ENCODE data around the gene NSD1.
A peak's percentile ranks its signal among the peaks of the same experiment; 100 is the strongest.

The NSD1 gene

DNA sequence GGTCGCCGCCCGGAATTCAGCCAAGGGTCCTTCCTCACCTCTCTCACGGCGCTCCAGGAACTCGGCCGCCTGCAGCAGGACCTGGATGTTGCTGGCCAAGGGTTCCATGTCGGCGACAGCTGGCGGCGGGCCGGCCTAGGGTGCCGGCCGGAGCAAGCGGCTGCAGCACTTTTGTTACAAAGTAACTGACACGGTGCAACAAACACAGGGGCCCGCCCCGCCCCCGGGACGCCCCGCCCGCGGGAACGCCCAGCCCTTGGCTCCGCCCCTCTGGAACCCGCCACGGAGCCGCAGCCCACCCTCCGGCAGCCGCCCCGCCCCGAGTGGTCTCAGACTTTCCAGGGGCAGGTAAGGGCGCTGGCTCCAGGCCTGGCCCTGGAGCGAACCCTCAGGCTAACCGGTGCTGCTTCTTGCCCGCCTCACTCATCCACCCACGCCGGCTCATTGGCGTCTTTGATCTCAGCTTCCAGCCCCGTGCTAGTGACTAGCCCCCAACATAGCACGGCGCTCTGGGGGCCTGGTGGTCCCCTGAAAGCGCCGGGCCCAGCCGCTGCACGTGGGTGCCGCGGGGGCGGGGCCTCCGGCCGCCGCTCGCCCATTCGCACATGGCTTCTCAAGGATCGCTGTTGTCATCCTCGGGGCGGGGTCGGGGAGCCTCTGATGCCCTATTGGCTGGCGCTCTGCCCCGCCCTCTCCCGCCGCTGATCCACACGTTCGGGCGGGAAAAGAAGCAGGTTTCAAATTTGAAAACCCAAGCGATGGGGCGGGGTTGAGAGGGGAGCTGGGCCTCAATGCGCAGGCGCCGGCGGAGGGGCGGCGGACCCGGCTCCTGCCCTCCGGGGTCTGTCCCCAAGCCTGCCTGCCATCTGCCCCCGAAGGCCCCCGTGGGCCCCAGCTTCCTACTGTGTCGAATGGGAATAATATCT, 178.4 kb downstream of the NSD1 start, which contains the start of gene MXD3:
Gene MXD3 (minus strand): TSS at position 176 of the 926 bp plus-strand sequence. CDS start 68 bp downstream, at position 108.
- Histone ChIP-seq H3K27me3 (ENCODE audit: insufficient read depth, low read length) (peaks cover 5% of the 10 kb centered on the region; the same call in 1 of the 2 replicates), H3K9me3 (ENCODE audit: insufficient read depth, low read depth, low read length) (no peaks in the 10 kb centered on the region), H3K4me1 (ENCODE audit: insufficient read depth, low read length) (no peaks in the 10 kb centered on the region; the same call in 1 of the 2 replicates), H3K9ac (ENCODE audit: low read depth, low read length) (peak within 1 kb of the TSS; percentile 90), H3K27ac (ENCODE audit: low read depth, low read length) (peak within 1 kb of the TSS; percentile 97), H3K36me3 (ENCODE audit: insufficient read depth, low read length) (peaks cover 2% of the 10 kb centered on the region), H3K4me3 (ENCODE audit: low read length) (peak within 1 kb of the TSS; percentile 61)
- WGBS = under 1% methylated on average over 78 of the region's 78 CpGs

DNA sequence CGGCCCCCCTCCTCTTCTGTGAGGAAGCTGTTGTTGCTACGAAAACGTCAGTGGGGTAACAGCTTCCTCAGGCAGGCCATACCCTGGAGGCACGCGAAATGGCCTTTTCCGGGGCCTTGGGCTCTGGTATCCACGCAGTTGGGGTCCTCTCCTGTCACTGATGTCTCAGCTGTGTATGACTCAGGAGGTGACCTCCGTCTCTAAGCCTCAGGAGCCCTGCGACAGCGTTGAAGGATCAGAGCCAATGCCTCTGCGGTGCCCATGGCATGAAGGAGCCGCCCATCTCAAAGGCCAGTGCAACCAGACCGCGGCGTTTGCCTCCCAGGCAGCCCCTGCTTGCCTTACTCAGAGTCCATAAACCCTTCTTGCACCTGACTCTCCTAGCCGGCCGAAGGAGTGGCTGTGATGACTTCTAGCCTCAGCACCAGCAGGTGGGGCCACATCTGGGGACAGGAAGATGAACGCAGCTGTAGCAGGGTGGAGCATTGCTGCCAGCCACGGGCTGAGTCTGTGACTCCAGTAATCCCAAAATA, 179.1 kb downstream of the NSD1 start:
- no peaks in the 10 kb centered on the region; the same call in 1 of the 2 replicates for H3K4me1 ChIP-seq (ENCODE audit: insufficient read depth, low read length)
- H3K9me3 ChIP-seq (ENCODE audit: insufficient read depth, low read depth, low read length) = no peaks in the 10 kb centered on the region
- H3K4me3 ChIP-seq (ENCODE audit: low read length) = peak overlapping the region; percentile 61
- peak overlapping the region; percentile 65 for H3K9ac ChIP-seq (ENCODE audit: low read depth, low read length)
- peak overlapping the region; percentile 64 for H3K27ac ChIP-seq (ENCODE audit: low read depth, low read length)
- H3K36me3 ChIP-seq (ENCODE audit: insufficient read depth, low read length) = no peaks in the 10 kb centered on the region
- H3K27me3 ChIP-seq (ENCODE audit: insufficient read depth, low read length) = peaks cover 5% of the 10 kb centered on the region; the same call in 1 of the 2 replicates
- 4% methylated on average over 19 of the region's 19 CpGs for WGBS

GRCh38 chr5:177313561-177314259, 180.1 kb downstream of the NSD1 start:
- Histone ChIP-seq H3K9me3 (ENCODE audit: insufficient read depth, low read depth, low read length) (no peaks in the 10 kb centered on the region), H3K27ac (ENCODE audit: low read depth, low read length) (no peak overlapping the region), H3K27me3 (ENCODE audit: insufficient read depth, low read length) (peaks cover 5% of the 10 kb centered on the region; the same call in 1 of the 2 replicates), H3K36me3 (ENCODE audit: insufficient read depth, low read length) (no peaks in the 10 kb centered on the region), H3K4me3 (ENCODE audit: low read length) (no peak overlapping the region), H3K4me1 (ENCODE audit: insufficient read depth, low read length) (no peaks in the 10 kb centered on the region; the same call in 1 of the 2 replicates), H3K9ac (ENCODE audit: low read depth, low read length) (no peak overlapping the region)
- WGBS = 92% methylated on average over 15 of the region's 15 CpGs

- Histone ChIP-seq H3K4me3 (ENCODE audit: low read length) (no peak overlapping the region), H3K9me3 (ENCODE audit: insufficient read depth, low read depth, low read length) (no peaks in the 10 kb centered on the region), H3K36me3 (ENCODE audit: insufficient read depth, low read length) (no peaks in the 10 kb centered on the region), H3K27ac (ENCODE audit: low read depth, low read length) (no peak overlapping the region), H3K4me1 (ENCODE audit: insufficient read depth, low read length) (no peaks in the 10 kb centered on the region; the same call in 1 of the 2 replicates), H3K9ac (ENCODE audit: low read depth, low read length) (no peak overlapping the region), H3K27me3 (ENCODE audit: insufficient read depth, low read length) (peaks cover 5% of the 10 kb centered on the region; the same call in 1 of the 2 replicates)
- WGBS = 93% methylated on average over 18 of the region's 18 CpGs
These were observed 181.1 kb downstream of the NSD1 start for GRCh38 chr5:177314376-177315342.

DNA sequence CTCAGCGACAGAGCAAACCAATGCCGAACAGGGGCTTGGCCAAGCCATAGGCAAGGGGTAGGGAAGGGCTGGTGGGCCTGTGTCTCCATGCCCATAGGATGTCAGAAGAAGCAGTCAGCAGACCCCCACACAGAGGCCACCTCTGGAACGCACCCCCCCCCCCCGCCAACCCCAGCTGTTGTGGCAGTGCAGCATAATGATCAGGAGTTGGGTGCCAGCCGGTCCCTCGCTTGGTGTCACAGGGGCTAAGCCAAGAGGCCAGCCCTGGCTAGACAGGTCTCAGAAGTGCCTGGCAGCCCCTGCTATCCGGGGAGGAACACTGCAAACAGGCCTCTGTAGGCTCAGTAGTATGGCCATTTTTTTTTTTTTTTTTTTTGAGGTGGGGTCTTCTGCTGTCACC, 181.8 kb downstream of the NSD1 start:
- Histone ChIP-seq H3K9ac (ENCODE audit: low read depth, low read length) (no peak overlapping the region), H3K27me3 (ENCODE audit: insufficient read depth, low read length) (peaks cover 5% of the 10 kb centered on the region; the same call in 1 of the 2 replicates), H3K9me3 (ENCODE audit: insufficient read depth, low read depth, low read length) (no peaks in the 10 kb centered on the region), H3K36me3 (ENCODE audit: insufficient read depth, low read length) (no peaks in the 10 kb centered on the region), H3K27ac (ENCODE audit: low read depth, low read length) (no peak overlapping the region), H3K4me3 (ENCODE audit: low read length) (no peak overlapping the region), H3K4me1 (ENCODE audit: insufficient read depth, low read length) (no peaks in the 10 kb centered on the region; the same call in 1 of the 2 replicates)
- WGBS = 89% methylated on average over 7 of the region's 7 CpGs

DNA sequence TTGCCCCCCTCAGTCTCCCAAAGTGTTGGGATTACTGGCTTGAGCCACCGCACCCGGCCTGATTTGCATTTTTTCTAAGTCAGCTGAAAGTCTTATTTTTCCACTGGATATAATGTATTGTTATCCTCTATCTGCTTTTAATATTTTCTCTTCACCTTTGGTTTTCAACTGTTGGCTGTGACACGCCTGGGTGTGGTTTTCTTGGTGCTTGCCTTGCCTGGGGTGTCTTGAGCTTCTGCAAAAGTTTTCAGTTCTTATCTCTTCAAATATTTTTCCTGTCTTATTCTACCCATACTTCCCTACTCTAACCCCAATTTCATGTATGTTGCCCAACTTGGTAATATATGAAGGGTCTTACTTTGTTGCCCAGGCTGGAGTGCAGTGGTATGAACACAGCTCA, 182.4 kb downstream of the NSD1 start:
- Histone ChIP-seq H3K4me1 (ENCODE audit: insufficient read depth, low read length) (no peaks in the 10 kb centered on the region; the same call in 1 of the 2 replicates), H3K9ac (ENCODE audit: low read depth, low read length) (no peak overlapping the region), H3K4me3 (ENCODE audit: low read length) (no peak overlapping the region), H3K27ac (ENCODE audit: low read depth, low read length) (no peak overlapping the region), H3K27me3 (ENCODE audit: insufficient read depth, low read length) (peaks cover under 1% of the 10 kb centered on the region; the same call in 1 of the 2 replicates), H3K9me3 (ENCODE audit: insufficient read depth, low read depth, low read length) (no peaks in the 10 kb centered on the region), H3K36me3 (ENCODE audit: insufficient read depth, low read length) (no peaks in the 10 kb centered on the region)
- WGBS = 100% methylated on average over 3 of the region's 3 CpGs

DNA sequence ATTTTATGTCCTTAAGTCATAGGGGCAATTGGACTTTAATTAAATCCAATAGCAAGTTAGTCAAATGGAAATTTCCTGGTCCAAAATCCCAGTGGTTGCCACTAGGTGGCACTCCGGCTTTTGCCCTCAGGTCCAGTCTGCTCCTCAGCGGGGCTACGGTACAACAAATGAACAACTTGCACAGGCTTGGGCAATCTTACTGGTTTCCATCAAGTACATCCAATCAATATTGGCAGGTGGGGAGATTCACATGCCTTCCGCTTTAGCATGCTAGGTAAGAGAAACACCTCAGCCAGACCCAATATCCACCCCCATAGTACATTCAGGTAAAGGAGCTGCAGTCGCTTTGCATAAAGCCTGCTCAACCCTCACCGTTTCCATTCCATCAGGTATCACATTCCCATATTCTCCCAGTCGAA, 184.4 kb downstream of the NSD1 start:
- Histone ChIP-seq H3K9me3 (ENCODE audit: insufficient read depth, low read depth, low read length) (no peaks in the 10 kb centered on the region), H3K27ac (ENCODE audit: low read depth, low read length) (no peak overlapping the region), H3K4me1 (ENCODE audit: insufficient read depth, low read length) (no peaks in the 10 kb centered on the region; the same call in 1 of the 2 replicates), H3K9ac (ENCODE audit: low read depth, low read length) (no peak overlapping the region), H3K36me3 (ENCODE audit: insufficient read depth, low read length) (no peaks in the 10 kb centered on the region), H3K27me3 (ENCODE audit: insufficient read depth, low read length) (no peaks in the 10 kb centered on the region), H3K4me3 (ENCODE audit: low read length) (no peak overlapping the region)
- WGBS = 33% methylated on average over 7 of the region's 7 CpGs

- Histone ChIP-seq H3K9ac (ENCODE audit: low read depth, low read length) (no peak overlapping the region), H3K4me1 (ENCODE audit: insufficient read depth, low read length) (no peaks in the 10 kb centered on the region; the same call in 1 of the 2 replicates), H3K4me3 (ENCODE audit: low read length) (no peak overlapping the region), H3K36me3 (ENCODE audit: insufficient read depth, low read length) (no peaks in the 10 kb centered on the region), H3K27ac (ENCODE audit: low read depth, low read length) (no peak overlapping the region), H3K9me3 (ENCODE audit: insufficient read depth, low read depth, low read length) (no peaks in the 10 kb centered on the region), H3K27me3 (ENCODE audit: insufficient read depth, low read length) (no peaks in the 10 kb centered on the region)
- 95% methylated on average over 14 of the region's 14 CpGs for WGBS
These were observed 186.5 kb downstream of the NSD1 start for GRCh38 chr5:177319913-177320588.

DNA sequence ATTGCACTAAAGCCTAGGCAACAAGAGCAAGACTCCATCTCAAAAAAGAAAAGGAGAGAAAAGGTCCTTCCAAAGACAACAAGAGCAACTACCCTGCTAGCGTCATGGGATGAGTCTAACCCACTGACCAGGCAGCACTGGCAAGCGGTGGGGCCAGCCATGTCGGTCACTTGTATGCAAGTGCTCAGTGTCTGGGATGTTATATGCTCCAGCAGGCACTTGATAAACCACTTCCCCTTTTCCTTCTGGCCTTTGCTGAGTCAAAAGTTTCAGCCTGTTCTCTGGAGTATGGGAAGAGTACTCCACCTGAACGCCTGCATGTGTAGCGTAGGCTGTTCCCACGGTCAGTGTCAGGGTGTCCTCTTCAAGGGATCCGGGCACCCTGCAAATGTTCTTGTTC, 187.3 kb downstream of the NSD1 start:
- WGBS = 97% methylated on average over 7 of the region's 7 CpGs
- Histone ChIP-seq H3K36me3 (ENCODE audit: insufficient read depth, low read length) (no peaks in the 10 kb centered on the region), H3K27me3 (ENCODE audit: insufficient read depth, low read length) (no peaks in the 10 kb centered on the region), H3K4me1 (ENCODE audit: insufficient read depth, low read length) (peaks cover 5% of the 10 kb centered on the region), H3K9me3 (ENCODE audit: insufficient read depth, low read depth, low read length) (no peaks in the 10 kb centered on the region), H3K4me3 (ENCODE audit: low read length) (no peak overlapping the region), H3K27ac (ENCODE audit: low read depth, low read length) (no peak overlapping the region), H3K9ac (ENCODE audit: low read depth, low read length) (no peak overlapping the region)

Data from HUES64 (cell line).